ENCODE measurements around the gene DOK7.

Gene DOK7, protein sequence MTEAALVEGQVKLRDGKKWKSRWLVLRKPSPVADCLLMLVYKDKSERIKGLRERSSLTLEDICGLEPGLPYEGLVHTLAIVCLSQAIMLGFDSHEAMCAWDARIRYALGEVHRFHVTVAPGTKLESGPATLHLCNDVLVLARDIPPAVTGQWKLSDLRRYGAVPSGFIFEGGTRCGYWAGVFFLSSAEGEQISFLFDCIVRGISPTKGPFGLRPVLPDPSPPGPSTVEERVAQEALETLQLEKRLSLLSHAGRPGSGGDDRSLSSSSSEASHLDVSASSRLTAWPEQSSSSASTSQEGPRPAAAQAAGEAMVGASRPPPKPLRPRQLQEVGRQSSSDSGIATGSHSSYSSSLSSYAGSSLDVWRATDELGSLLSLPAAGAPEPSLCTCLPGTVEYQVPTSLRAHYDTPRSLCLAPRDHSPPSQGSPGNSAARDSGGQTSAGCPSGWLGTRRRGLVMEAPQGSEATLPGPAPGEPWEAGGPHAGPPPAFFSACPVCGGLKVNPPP

DNA sequence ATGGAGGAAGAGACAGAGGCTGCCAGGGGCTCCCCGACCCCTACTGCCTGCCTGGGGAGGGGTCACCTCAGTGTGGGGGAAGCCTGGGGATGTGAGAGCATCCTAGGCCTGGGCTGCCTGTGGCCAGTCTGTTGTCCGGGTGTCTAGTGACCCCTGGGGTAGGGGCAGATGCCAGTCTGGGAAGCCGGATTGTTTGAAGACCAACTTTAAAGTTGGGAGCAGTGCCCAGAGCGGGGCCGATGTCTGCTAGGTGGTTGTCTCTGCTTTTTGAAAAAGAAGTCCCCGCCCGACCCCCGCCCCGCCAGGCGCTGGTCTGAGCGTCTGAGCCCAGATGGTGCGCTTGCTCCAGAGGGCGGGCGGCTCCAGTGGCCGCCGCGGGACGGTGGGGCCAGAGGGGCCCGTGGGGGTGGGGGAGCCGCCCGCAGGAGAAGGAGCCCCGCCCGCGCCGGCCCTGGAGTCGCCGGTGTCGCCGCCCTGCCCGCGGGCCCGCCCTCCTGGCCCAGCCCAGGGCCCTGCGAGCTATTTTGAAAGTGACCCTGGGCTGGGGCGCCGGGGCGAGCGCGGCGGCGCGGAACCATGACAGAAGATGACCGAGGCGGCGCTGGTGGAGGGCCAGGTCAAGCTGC is at the start of gene DOK7:
TSS of gene DOK7 (plus strand) at position 517 of the 626 bp plus-strand sequence. CDS start at position 587, 70 bp downstream.
- H3K4me1 Mint-ChIP-seq (ENCODE audit: low read depth): no peaks in the 10 kb centered on the region
- H3K9me3 Mint-ChIP-seq: no peaks in the 10 kb centered on the region
- H3K27ac Mint-ChIP-seq: no peak within 1 kb of the TSS
- intact Hi-C loops (cut with micrococcal nuclease): no loop called here
- peaks cover 66% of the 10 kb centered on the region for H3K27me3 Mint-ChIP-seq
- H3K4me3 Mint-ChIP-seq: peak within 1 kb of the TSS; percentile 68
- H3K36me3 Mint-ChIP-seq (ENCODE audit: low read depth): no peaks in the 10 kb centered on the region

DNA sequence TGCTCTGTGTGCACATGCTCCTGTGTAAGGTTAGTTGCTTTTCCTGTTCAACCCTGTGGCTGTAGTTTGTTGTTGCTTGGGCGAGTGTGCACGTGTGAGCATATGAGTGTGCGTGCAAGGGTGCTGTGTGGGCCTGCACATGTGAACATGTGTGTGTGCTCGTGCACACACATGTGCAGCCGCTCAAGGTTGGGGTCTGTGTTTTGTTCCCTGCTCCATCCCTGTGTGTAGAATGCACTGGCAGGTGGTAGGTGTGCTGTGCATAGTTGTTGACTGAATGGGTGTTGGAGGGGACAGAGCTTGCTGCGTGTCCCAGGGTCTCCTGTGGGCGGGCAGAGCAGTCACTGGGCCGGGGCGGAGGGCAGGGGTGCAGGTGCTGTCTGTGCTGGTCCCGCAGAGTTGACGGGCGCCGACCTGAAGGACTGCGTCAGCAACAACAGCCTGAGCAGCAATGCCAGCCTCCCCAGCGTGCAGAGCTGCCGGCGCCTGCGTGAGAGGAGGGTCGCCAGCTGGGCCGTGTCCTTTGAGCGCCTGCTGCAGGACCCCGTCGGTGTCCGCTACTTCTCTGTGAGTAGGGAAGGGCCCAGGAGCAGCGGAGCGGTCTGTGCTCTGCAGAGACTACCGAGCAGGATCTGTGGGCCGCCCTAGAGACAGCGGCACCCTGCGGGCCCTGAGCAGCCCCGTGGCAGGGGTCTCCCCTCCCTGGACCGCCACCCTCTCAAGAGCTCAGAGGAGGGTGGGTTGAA is 49.3 kb upstream of the DOK7 start:
- intact Hi-C loops (cut with micrococcal nuclease): loop anchor here (2.0 kb wide), 1 partner anchor 25 kb away; no protein-coding TSS in a partner anchor
- no peak overlapping the region for H3K4me3 Mint-ChIP-seq
- peak overlapping the region; percentile 89 for H3K27ac Mint-ChIP-seq

DNA sequence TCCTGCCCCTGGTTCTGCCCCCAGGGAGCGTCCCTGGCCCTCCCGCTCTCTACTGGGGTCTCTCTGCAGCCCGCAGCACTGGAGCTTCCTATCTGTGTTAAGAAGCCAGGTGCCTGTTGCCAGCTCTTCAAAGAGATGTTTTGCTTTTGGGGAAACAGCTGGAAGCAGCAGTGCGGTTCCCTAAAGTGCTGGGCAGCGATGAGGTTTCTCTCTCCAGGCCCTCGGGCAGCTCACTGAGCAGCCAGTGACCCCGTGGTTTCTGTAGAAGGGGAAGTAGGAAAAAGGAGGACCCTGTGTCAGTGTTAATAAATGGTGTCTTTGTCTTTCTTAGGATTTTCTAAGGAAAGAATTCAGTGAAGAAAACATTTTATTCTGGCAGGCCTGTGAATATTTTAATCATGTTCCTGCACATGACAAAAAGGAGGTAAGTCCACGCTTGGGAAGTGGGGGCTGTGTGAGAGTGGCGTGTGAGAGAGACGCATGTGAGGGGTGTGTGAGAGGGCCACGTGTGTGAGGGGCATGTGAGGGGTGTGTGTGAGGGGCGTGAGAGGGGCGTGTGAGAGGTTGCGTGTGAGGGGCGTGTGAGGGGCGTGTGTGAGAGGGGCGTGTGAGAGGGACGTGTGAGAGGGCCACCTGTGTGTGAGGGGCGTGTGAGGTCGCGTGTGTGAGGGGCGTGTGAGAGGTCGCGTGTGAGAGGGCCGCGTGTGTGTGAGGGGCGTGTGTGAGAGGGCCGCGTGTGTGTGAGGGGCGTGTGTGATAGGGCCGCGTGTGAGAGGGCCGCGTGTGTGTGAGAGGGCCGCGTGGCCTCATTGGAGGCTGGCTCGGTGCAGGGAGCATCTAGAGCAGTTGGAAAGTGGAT is 48.5 kb upstream of the DOK7 start:
- H3K9me3 Mint-ChIP-seq: no peaks in the 10 kb centered on the region
- H3K27me3 Mint-ChIP-seq: peaks cover 4% of the 10 kb centered on the region
- H3K4me1 Mint-ChIP-seq (ENCODE audit: low read depth): peaks cover 34% of the 10 kb centered on the region
- peak overlapping the region; percentile 59 for H3K4me3 Mint-ChIP-seq
- intact Hi-C loops (cut with micrococcal nuclease): loop anchor here (2.0 kb wide), 1 partner anchor 26 kb away; no protein-coding TSS in a partner anchor
- H3K36me3 Mint-ChIP-seq (ENCODE audit: low read depth): peaks cover 49% of the 10 kb centered on the region
- H3K27ac Mint-ChIP-seq: peak overlapping the region; percentile 89

More for the DNA sequence above, 49.3 kb upstream of the DOK7 start:
- Mint-ChIP-seq H3K4me1 (ENCODE audit: low read depth) (peaks cover 34% of the 10 kb centered on the region), H3K27me3 (peaks cover 5% of the 10 kb centered on the region), H3K9me3 (no peaks in the 10 kb centered on the region), H3K36me3 (ENCODE audit: low read depth) (peaks cover 42% of the 10 kb centered on the region)

DNA sequence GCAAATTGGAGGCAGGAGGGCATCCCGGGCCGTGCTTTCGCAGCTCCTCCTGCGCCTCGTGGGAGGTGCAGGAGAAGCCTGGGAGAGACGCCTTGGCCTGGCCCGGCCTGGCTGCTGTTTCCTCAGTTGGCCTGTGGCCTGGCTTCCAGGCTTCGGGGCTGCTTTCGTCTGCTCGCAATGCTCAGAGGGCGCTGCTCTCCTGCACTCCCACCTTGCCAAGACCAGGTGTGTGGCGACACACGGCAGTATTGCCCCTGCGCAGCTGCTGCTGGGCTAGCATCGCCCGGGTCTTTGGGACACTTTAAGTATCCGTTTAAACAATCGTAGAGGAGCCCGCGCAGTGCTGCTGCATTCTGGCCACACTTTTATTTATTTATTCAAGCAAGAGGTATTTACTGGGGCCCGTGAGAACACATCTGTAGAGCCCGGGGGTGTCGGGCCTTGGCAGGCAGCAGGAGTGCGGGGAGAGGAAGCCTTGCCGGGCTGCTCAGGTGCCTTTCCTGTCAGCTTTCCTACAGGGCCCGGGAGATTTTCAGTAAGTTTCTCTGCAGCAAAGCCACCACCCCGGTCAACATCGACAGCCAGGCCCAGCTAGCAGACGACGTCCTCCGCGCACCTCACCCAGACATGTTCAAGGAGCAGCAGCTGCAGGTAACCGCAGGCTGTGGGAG is 47.5 kb upstream of the DOK7 start:
- Mint-ChIP-seq H3K4me1 (ENCODE audit: low read depth) (peaks cover 30% of the 10 kb centered on the region), H3K27me3 (peaks cover 2% of the 10 kb centered on the region), H3K4me3 (no peak overlapping the region), H3K9me3 (no peaks in the 10 kb centered on the region), H3K36me3 (ENCODE audit: low read depth) (peaks cover 59% of the 10 kb centered on the region), H3K27ac (no peak overlapping the region)
- intact Hi-C loops (cut with micrococcal nuclease): loop anchor here (2.0 kb wide), 1 partner anchor 27 kb away; no protein-coding TSS in a partner anchor

DNA sequence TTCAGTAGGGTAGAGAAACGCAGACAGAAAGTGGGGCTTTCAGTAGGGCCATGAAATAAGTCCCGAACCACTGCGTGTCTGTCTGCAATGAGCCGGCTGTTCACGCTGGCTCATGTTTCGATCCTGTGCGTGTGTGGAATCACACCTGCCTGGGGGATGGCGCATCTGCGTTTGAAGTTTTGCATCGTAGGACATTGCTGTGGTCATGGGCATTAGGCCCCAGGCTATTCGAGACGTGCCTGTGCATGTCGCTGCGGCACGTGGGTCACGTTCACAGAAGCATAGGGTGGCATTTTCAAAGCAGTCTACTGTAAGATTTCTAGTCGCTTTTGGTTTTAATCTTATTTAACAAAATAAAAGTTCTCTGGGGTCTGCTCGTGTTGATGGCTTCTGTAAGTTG is 46.8 kb upstream of the DOK7 start:
- H3K27me3 Mint-ChIP-seq: no peaks in the 10 kb centered on the region
- peaks cover 23% of the 10 kb centered on the region for H3K4me1 Mint-ChIP-seq (ENCODE audit: low read depth)
- H3K4me3 Mint-ChIP-seq: no peak overlapping the region
- intact Hi-C loops (cut with micrococcal nuclease): no loop called here
- no peaks in the 10 kb centered on the region for H3K9me3 Mint-ChIP-seq
- peaks cover 66% of the 10 kb centered on the region for H3K36me3 Mint-ChIP-seq (ENCODE audit: low read depth)
- H3K27ac Mint-ChIP-seq: no peak overlapping the region

DNA sequence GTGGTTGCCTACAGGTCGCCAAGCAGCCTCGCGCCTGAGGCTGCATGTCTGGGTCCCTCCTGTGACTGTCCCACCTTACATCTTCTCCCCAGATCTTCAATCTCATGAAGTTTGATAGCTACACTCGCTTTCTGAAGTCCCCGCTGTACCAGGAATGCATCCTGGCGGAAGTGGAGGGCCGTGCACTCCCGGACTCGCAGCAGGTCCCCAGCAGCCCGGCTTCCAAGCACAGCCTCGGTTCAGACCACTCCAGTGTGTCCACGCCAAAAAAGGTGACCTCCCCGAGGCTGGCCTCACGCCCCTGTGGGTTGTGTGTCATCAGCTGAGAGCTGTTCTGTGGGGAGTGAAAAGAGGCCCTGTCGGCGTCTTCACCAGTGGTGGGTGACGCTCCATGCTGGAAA is 46.3 kb upstream of the DOK7 start:
- Mint-ChIP-seq H3K27ac (no peak overlapping the region), H3K36me3 (ENCODE audit: low read depth) (peaks cover 71% of the 10 kb centered on the region), H3K9me3 (no peaks in the 10 kb centered on the region), H3K27me3 (no peaks in the 10 kb centered on the region), H3K4me1 (ENCODE audit: low read depth) (peaks cover 21% of the 10 kb centered on the region), H3K4me3 (no peak overlapping the region)
- intact Hi-C loops (cut with micrococcal nuclease): no loop called here

DNA sequence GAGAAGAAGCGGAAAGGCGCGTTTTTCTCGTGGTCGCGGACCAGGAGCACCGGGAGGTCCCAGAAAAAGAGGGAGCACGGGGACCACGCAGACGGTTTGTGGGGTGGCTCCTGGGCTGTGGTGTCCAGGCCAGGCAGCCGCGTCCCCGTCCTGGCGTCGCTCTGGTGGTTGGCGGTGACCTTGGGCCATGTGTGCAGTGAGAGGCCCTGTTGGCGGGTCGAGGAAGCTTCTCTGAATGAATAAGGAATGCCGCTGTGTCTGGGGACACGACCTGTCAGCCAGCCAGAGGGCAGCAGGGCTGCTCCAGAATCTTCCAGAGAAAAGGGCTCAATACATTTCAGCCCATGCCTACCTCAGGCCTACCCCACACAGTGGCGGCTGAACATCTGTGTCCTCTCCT is 45.7 kb upstream of the DOK7 start:
- H3K27me3 Mint-ChIP-seq: no peaks in the 10 kb centered on the region
- peaks cover 21% of the 10 kb centered on the region for H3K4me1 Mint-ChIP-seq (ENCODE audit: low read depth)
- no peak overlapping the region for H3K4me3 Mint-ChIP-seq
- intact Hi-C loops (cut with micrococcal nuclease): no loop called here
- no peaks in the 10 kb centered on the region for H3K9me3 Mint-ChIP-seq
- peaks cover 77% of the 10 kb centered on the region for H3K36me3 Mint-ChIP-seq (ENCODE audit: low read depth)
- no peak overlapping the region for H3K27ac Mint-ChIP-seq

DNA sequence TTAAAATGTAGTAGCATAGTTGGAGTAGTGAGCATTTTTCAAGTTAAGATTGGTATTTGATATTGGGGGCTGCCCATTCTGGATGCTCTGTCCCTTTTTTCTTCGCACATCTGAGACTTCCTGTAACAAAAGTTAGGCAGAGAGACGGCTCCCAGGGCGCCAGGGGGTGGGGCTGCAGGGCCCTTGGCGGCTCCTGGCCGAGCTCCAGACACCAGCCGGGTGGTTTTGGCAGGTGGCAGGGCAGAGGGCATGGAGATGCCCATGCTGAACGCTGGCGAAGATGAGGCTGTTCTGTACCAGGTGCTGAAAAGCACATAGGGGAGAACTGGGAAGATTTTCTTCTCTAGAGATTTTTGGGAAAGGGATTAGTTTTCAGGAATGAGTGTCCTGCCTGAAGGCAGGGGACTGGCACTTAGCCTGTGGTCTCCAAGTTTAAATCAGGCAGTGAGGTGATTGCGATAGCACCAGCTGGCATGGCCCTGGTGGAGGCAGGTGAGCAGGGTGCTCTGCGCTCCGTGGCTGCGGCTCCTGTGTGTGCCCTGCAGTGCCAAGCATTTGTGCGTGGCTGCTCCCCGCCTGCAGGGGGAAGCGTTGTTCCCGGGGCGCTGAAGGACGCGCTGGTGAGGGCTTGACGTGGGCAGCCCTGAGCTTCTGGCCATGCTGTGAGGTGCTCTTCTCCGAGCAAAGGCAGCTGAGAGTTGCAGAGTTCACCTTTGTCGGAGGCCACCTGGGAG is 44.9 kb upstream of the DOK7 start:
- Mint-ChIP-seq H3K9me3 (no peaks in the 10 kb centered on the region), H3K27ac (no peak overlapping the region), H3K4me1 (ENCODE audit: low read depth) (peaks cover 20% of the 10 kb centered on the region), H3K27me3 (no peaks in the 10 kb centered on the region), H3K36me3 (ENCODE audit: low read depth) (peaks cover 85% of the 10 kb centered on the region), H3K4me3 (no peak overlapping the region)
- intact Hi-C loops (cut with micrococcal nuclease): no loop called here

DNA sequence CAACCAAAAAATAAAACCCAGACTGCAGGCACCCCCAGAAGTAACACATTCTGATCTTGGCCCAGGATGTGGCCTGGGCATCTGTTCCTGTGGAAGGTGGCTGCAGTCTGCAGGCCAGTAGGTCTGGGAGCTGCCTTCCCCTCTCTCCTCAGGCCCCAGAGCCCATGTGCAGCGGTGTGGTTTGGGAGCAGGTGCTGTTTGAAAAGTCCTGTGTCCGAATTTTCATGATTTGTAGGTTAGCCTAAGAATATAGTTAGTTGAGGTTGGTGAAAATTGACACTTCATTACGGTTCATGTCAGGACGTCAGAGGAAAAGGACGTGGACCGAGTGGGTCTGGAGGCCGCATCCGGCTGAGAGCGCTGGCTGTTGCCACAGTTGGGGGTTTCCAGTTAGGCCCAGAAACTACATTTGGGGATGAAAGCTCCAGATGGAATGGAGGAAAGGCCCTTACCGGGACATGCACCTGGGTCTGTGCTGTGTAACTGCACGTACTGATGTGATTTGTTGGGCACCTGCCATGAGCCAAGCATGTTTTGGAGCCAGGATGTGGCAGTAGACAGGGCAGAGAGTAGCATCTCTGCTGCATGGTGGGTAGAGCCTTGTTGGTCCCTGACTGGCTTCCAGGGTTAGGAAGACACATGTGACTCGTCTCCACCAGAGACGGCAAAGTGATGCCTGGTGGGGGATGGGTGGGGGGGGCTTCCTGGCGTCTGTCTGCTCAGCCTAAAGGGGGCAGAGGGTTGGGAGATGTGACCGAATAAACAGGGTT is 43.1 kb upstream of the DOK7 start:
- H3K27me3 Mint-ChIP-seq: no peaks in the 10 kb centered on the region
- no peaks in the 10 kb centered on the region for H3K9me3 Mint-ChIP-seq
- intact Hi-C loops (cut with micrococcal nuclease): no loop called here
- peaks cover 96% of the 10 kb centered on the region for H3K36me3 Mint-ChIP-seq (ENCODE audit: low read depth)
- no peak overlapping the region for H3K4me3 Mint-ChIP-seq
- H3K27ac Mint-ChIP-seq: no peak overlapping the region
- H3K4me1 Mint-ChIP-seq (ENCODE audit: low read depth): peaks cover 2% of the 10 kb centered on the region

DNA sequence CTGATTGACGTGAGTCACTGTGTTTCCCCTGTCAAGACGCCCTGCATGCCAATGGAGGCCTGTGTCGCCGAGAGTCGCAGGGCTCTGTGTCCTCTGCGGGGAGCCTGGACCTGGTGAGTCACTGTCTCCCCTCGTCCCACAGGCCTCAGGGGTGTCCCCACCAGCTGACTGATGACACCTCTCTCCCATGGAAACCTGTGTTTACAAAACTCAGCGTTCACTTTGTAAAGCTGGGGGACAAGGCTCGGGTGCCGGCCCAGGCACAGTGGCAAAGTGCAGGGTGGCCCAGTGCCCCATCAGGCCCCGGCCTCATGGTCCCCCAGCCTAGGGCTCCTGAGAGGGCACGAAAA is 42.5 kb upstream of the DOK7 start:
- no peaks in the 10 kb centered on the region for H3K4me1 Mint-ChIP-seq (ENCODE audit: low read depth)
- H3K4me3 Mint-ChIP-seq: no peak overlapping the region
- peaks cover 96% of the 10 kb centered on the region for H3K36me3 Mint-ChIP-seq (ENCODE audit: low read depth)
- H3K27me3 Mint-ChIP-seq: no peaks in the 10 kb centered on the region
- H3K9me3 Mint-ChIP-seq: no peaks in the 10 kb centered on the region
- H3K27ac Mint-ChIP-seq: no peak overlapping the region
- intact Hi-C loops (cut with micrococcal nuclease): no loop called here

DNA sequence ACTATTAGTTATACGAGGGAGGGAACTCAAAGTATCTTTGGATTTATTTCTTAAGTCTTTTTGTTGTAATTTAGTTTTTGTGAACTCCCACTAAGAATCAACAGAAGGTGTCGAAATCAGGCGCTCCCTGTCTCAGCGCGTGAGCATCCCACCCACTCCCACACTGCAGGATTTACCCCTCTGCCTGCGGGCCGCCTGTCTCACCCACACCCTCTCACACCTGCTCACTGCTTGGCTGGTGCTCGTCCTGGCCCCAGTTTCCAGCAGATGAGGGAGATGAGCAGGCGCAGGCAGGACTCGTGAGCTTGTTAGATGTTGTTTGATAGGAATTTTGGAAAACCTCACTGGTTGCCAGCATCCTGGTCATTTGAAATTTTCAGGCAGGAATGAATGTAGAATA is 42.1 kb upstream of the DOK7 start:
- Mint-ChIP-seq H3K9me3 (no peaks in the 10 kb centered on the region), H3K27me3 (no peaks in the 10 kb centered on the region), H3K4me1 (ENCODE audit: low read depth) (no peaks in the 10 kb centered on the region), H3K27ac (no peak overlapping the region), H3K36me3 (ENCODE audit: low read depth) (peaks cover 92% of the 10 kb centered on the region), H3K4me3 (no peak overlapping the region)
- intact Hi-C loops (cut with micrococcal nuclease): no loop called here

DNA sequence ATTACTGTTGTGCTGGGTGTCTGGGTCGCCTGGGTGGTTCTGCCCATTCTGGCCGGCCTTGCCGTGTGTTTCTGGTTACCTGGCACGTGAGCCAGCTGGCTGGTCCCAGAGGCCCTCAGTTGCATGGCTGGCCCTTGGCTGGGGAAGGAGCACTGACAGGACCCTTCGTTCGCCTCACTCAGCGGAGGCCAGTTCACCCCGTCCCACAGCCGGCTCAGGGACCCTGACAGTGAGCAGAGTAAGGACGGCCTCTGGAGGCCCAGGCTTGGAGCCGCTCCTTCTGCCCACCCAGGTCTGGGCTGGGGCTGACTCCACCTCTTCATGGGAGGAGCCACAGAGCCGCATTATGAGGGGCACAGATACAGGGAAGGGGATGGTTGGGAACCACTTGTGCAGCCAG is 41.6 kb upstream of the DOK7 start:
- no peaks in the 10 kb centered on the region for H3K27me3 Mint-ChIP-seq
- H3K4me1 Mint-ChIP-seq (ENCODE audit: low read depth): no peaks in the 10 kb centered on the region
- intact Hi-C loops (cut with micrococcal nuclease): no loop called here
- no peak overlapping the region for H3K4me3 Mint-ChIP-seq
- peaks cover 90% of the 10 kb centered on the region for H3K36me3 Mint-ChIP-seq (ENCODE audit: low read depth)
- no peaks in the 10 kb centered on the region for H3K9me3 Mint-ChIP-seq
- no peak overlapping the region for H3K27ac Mint-ChIP-seq
